ENCODE results near the gene PRSS56. TPM values are rescaled to one million over a fixed set of nuclear protein-coding genes. Genes with fewer than 3 reads are reported as not detected.

PRSS56 gene
- polyA plus RNA-seq, 4 donors, result 0.08 to 0.27 TPM; not detected in 2

- no peak for DNase-seq (ENCODE audit: low read depth in 4 of 4, low spot score in 2 of 4)
These were observed 34.2 kb upstream of the PRSS56 start for GRCh38 chr2:232485757-232486557.

GRCh38 chr2:232486558-232487384, 33.4 kb upstream of the PRSS56 start:
- no peak for DNase-seq (ENCODE audit: low read depth in 4 of 4, low spot score in 2 of 4)

- no peak for DNase-seq (ENCODE audit: low read depth in 4 of 4, low spot score in 2 of 4)
These were observed 32.6 kb upstream of the PRSS56 start, which contains the start of gene ECEL1 for GRCh38 chr2:232487385-232488096. Gene ECEL1 (minus strand): TSS chr2:232487834. CDS start chr2:232486653, 1,181 bp downstream.

- DNase-seq (ENCODE audit: low read depth in 4 of 4, low spot score in 2 of 4), result no peak
These were observed 32.0 kb upstream of the PRSS56 start for GRCh38 chr2:232488097-232488711.

GRCh38 chr2:232488721-232489300, 31.4 kb upstream of the PRSS56 start:
- DNase-seq (ENCODE audit: low read depth in 4 of 4, low spot score in 2 of 4), result no peak

GRCh38 chr2:232489516-232490220, 30.5 kb upstream of the PRSS56 start:
- no peak for DNase-seq (ENCODE audit: low read depth in 4 of 4, low spot score in 2 of 4)

- DNase-seq (ENCODE audit: low read depth in 4 of 4, low spot score in 2 of 4), result no peak
These were observed 29.7 kb upstream of the PRSS56 start for GRCh38 chr2:232490221-232491138.

GRCh38 chr2:232491139-232491780, 28.9 kb upstream of the PRSS56 start:
- no peak for DNase-seq (ENCODE audit: low read depth in 4 of 4, low spot score in 2 of 4)

GRCh38 chr2:232492236-232492848, 27.8 kb upstream of the PRSS56 start:
- DNase-seq (ENCODE audit: low read depth in 4 of 4, low spot score in 2 of 4), result no peak

GRCh38 chr2:232492963-232493700, 27.1 kb upstream of the PRSS56 start:
- DNase-seq (ENCODE audit: low read depth in 4 of 4, low spot score in 2 of 4), result no peak

- DNase-seq (ENCODE audit: low read depth in 4 of 4, low spot score in 2 of 4), result no peak
These were observed 26.3 kb upstream of the PRSS56 start for GRCh38 chr2:232493701-232494474.

- no peak for DNase-seq (ENCODE audit: low read depth in 4 of 4, low spot score in 2 of 4)
These were observed 25.6 kb upstream of the PRSS56 start for GRCh38 chr2:232494542-232494941.

- DNase-seq (ENCODE audit: low read depth in 4 of 4, low spot score in 2 of 4), result no peak
These were observed 24.9 kb upstream of the PRSS56 start for GRCh38 chr2:232495292-232495691.

- DNase-seq (ENCODE audit: low read depth in 4 of 4, low spot score in 2 of 4), result no peak
These were observed 23.5 kb upstream of the PRSS56 start for GRCh38 chr2:232496501-232497270.

- no peak for DNase-seq (ENCODE audit: low read depth in 4 of 4, low spot score in 2 of 4)
These were observed 22.8 kb upstream of the PRSS56 start for GRCh38 chr2:232497348-232497747.
